SW 1271 (cell line): ENCODE results near the gene BTN3A1.
"Not testable (repeated sequence)": the region's sequence is repeated elsewhere in the genome, so short reads cannot be mapped to it uniquely, and the experiment has no call there.

Experiments used
- DNase-seq, 2 experiments: peaks; one replicate each; lab custom pipeline; 2025; lab: John Stamatoyannopoulos, UW

The BTN3A1 gene

DNA sequence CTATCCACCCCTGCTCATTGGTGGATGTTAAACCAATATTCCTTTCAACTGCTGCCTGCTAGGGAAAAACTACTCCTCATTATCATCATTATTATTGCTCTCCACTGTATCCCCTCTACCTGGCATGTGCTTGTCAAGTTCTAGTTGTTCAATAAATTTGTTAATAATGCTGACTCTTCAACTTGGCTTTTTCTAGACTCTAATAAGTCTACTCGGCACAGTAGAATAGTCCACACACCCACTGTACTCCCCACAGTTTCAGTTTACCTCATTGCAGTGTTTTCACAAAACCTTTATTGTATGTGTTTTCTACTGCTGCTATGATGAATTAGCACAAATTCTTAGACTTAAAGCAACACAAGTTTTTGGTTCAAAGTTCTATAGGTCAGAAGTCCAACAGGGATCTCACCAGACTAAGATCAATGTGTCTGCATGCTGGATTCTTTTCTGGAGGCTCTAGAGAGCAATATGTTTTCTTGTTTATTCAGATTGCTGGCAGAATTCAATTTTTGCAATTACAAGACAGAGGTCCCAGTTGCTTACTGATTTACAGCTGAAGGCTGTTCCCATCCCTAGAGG is 13.1 kb downstream of the BTN3A1 start:
- no peak for DNase-seq

GRCh38 chr6:26415791-26416190 is 13.7 kb downstream of the BTN3A1 start:
- DNase-seq = no peak

- no peak for DNase-seq
Observed at GRCh38 chr6:26416288-26416687, 14.2 kb downstream of the BTN3A1 start.

GRCh38 chr6:26418077-26418476 is 16.0 kb downstream of the BTN3A1 start:
- not testable (repeated sequence) for DNase-seq

DNA sequence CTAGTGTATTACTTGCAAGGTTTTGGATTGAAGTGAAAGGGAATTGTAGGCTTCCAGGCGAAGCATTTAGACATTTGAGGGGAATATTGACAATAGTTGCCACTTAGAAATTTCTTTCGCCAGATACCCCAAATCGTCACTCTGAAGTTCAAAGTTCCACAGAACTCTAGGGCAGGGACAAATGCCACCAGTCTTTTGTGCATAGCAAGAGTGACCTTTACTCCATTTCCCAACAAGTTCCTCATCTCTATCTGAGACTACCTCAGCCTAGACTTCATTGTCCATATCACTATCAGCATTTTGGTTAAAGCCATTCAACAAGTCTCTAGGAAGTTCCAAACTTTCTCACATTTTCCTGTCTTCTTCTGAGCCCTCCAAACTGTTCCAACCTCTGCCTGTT is 16.7 kb downstream of the BTN3A1 start:
- not testable (repeated sequence) for DNase-seq

- peak in 1 of 2 experiments; percentile 46 for DNase-seq
Observed at GRCh38 chr6:26420688-26421171, 18.7 kb downstream of the BTN3A1 start.

DNA sequence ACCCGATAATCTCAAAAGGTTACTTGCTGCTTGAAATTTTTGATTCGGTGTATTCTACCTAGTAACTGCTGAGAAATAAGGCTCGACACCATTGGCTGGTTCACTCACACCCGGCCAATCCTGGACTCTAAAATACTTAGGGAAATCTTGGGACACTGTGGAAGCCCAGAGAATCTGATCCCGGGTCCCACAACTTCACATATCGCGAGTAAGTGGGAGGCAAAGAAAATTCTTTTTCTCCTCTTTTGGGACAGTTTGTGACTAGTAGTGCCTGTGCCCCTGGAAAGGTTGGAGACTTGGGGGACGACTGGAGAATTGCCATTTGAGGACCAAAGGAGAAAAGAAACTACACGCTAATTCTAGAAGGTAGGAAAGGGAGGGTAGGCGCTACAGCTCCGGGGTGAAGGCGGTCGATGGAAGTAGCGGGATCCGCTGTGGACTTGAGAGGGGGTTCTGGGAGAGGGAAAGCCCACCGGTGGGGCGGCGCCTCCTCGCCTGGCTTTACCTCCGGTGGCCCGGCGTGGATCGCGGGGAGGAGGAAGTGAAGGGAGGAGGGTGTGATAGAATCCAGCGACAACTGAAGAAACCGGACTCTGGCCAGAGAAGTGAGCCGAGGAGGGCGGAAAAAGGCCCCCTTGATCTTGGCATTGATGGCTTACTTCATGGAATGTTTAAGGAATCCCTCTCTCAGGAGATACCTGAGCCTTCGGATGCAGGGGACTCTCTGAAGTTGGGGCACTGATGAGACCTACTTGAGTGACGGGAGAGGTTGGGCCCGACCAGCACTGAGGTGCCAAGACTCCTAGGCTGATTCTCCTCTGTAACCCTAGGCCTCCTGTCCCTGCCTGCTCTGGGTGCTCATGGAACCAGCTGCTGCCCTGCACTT is 19.4 kb downstream of the BTN3A1 start:
- DNase-seq = peak; percentile 92 to 95

- DNase-seq = no peak
Observed at GRCh38 chr6:26422329-26422728, 20.3 kb downstream of the BTN3A1 start.

GRCh38 chr6:26426691-26427450 is 24.8 kb downstream of the BTN3A1 start:
- no peak for DNase-seq

DNA sequence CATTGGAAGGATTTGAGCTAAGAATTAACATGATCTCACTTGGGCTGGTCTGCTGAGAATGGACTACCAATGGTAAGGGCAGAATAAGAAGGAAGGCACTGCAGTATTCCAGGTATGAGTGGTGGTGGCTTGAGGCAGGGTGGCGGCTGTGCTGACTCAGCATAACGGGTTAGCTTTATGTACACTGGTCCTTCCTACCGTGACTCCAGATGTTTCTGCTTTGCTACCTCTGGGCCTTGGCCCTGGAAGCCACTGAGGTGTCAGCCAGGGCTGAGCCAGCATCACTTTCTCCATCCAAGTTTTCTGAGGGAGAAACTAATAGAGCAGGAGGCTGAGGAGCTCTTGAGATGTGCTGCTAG is 25.4 kb downstream of the BTN3A1 start:
- no peak for DNase-seq

GRCh38 chr6:26428206-26428605 is 26.1 kb downstream of the BTN3A1 start:
- DNase-seq = no peak

DNA sequence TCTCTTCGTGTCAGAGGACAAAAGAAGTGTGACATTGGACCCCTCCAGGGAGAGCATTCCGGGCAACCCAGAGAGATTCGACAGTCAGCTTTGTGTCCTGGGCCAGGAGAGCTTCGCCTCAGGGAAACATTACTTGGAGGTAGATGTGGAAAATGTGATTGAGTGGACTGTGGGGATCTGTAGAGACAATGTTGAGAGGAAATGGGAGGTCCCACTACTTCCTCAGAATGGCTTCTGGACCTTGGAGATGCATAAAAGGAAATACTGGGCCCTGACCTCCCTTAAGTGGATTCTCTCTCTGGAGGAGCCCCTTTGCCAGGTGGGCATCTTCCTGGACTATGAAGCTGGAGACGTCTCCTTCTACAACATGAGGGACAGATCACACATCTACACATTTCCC is 28.7 kb downstream of the BTN3A1 start:
- DNase-seq = no peak

GRCh38 chr6:26431258-26432172 is 29.4 kb downstream of the BTN3A1 start:
- DNase-seq = no peak

DNA sequence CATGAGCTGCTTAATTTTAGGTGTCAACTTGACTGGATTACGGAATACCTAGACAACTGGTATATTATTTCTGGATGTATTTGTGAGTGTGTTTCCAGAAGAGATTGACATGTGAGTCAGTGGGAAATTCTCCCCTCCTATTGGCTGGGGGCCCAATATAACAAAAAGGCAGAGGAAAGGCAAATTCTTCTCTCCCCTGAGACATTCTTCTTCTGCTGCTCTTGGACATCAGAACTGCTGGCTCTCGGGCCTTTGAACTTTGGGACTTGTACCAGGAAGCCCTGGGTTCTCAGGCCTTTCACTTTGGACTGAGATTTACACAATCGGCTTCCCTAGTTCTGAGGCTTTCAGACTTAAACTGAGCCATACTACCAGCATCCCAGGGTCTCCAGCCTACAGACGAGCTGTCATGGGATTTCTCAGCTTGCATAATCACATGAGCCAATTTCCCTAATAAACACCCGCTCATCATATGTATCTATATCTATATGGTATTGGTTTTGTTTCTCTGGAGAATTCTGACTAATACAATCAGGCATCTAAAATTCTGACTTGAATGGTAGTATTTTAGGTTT is 30.6 kb downstream of the BTN3A1 start:
- no peak for DNase-seq

GRCh38 chr6:26433680-26434079 is 31.6 kb downstream of the BTN3A1 start:
- not testable (repeated sequence) for DNase-seq

DNA sequence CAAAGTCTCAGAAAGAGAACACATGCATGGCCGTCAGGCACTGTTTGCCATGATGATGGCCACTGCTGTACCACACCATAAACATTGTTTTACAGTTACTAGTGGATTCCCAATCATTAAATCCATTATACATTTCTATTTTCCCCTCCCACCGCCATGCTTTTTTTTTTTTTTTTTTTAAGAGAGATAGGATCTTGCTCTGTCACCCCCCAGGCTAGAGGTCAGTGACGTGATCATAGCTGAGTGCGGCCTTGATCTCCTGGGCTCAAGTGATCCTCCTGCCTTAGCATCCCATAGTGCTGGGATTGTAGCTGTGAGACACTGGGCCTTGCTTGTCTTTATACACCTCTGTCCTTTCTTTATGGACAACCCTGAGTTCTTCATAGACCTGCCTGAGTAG is 33.9 kb downstream of the BTN3A1 start:
- DNase-seq = no peak

- no peak for DNase-seq
Observed at GRCh38 chr6:26437550-26437949, 35.5 kb downstream of the BTN3A1 start.

GRCh38 chr6:26438000-26438399 is 35.9 kb downstream of the BTN3A1 start:
- no peak for DNase-seq

DNA sequence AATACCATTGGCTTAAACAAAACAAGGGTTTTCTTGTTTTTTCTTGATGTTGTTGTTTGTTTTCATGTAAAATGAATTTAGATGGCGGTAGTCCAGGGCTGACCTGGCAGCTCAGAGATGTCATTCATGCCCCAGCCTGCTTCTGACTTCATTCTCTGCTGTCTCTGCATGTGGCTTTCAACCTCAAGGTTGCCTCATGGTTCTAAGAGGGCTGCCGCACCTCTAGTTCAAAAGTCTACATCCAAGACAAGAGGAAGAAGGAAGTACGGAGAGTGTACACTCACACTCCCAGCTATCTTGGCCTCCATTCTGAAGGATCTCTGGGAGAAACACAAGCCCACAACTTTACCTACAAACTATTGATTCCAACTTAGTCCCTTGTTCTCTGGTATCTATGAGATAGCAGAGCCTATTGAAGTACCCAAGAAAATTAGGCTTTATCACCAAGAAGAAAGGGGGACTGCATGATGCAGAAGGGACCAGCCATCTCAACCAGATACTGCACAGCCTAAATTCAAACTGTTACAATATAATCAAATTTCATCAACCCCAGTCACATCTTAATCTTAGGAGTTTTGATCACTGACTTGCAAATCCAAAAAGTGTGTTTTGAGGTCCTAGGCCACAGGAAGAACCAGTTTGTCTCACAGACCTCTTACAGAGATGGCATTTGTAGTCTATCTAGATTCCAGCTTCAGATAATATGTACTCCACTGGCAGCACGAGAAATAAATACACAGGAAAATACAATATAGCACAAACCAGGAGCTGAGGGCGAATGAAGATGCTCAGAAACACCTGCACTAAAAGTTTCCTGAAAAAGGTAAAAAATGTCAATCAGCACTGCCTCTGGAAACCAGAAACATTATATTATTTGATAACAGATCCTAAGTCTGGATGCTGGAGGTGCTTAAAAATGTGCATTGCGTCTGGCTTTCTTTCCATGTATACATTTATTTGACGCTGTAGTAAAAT is 37.4 kb downstream of the BTN3A1 start:
- DNase-seq = no peak

- DNase-seq = no peak
Observed at GRCh38 chr6:26440977-26441358, 38.9 kb downstream of the BTN3A1 start.
